Measurements from ENCODE around the gene DCDC2C.

DNA sequence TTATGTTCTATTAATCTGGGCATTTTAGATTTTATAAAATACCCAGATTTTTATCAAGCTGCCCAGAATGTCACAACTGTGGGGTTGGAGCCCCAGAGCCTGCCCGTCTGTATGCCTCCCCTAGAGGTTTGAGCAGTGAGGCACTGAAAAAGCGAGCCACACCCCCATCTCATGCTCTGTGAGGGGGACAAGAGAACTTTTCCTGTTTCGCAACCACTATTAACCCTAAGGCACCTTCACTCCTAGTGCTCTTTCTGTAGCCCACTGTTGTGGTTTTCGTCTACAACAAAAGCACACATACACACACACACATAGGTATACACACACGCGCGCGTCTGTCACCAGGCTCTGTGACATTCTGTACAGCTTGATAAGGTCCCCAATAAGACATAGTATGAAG is 38.0 kb downstream of the DCDC2C start:
- TF ChIP-seq GATA2 (IDR thresholded peaks at IDR 0.05; ENCODE audit: low read depth, low read length) (no peak), GATA3 (IDR thresholded peaks at IDR 0.05; ENCODE audit: low read depth, low read length) (no peak)

Measured in SH-SY5Y (cell line).